A549 (cell line): ENCODE data around the gene ARPP21.

Source experiments
- KDM1A ChIP-seq: fragments of 200-600 bp; sonication (generic); IDR thresholded peaks from 2 replicates; pipeline ENCODE4 v1.6.1; 2016; ENCODE audit warnings: low read depth, mild to moderate bottlenecking
- POLR2A ChIP-seq: IDR thresholded peaks from 2 replicates; pipeline ENCODE4 v1.6.1; 2012; ENCODE audit warnings: mild to moderate bottlenecking, low read length
- TF ChIP-seq, protein P1 (sequence below): fragments of >200 bp; sonication (Bioruptor Twin); formaldehyde crosslinking; IDR thresholded peaks from 3 replicates; pipeline ENCODE4 v1.5.1; 2016
- TF ChIP-seq, protein P2 (sequence below): fragments of 450-650 bp; IDR thresholded peaks from 2 replicates; pipeline ENCODE4 v1.6.1; 2014; ENCODE audit warnings: antibody characterized with exemption
- TF ChIP-seq, protein P3 (sequence below): IDR thresholded peaks from 2 replicates; pipeline ENCODE4 v1.6.1; 2012

DNA sequence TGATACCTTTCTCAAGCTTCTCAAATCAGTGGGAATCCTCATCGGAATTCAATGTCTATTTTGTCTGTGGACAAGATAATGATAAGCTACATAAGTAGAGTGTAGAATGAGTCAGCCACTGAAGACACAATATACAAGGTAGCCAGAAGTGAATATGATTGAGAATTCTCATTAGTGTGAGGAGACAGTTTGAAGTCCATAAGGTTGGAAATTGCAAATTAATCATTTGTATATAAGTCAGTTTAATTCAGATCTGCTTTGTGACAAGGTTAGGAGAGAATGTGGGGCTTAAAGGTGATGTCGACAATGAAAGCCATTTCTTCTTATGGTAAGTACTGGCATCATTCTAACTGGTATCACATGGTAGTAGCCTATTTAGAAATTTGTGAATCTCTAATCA is 4.2 kb downstream of the ARPP21 start:
- TF ChIP-seq, protein P1, sequence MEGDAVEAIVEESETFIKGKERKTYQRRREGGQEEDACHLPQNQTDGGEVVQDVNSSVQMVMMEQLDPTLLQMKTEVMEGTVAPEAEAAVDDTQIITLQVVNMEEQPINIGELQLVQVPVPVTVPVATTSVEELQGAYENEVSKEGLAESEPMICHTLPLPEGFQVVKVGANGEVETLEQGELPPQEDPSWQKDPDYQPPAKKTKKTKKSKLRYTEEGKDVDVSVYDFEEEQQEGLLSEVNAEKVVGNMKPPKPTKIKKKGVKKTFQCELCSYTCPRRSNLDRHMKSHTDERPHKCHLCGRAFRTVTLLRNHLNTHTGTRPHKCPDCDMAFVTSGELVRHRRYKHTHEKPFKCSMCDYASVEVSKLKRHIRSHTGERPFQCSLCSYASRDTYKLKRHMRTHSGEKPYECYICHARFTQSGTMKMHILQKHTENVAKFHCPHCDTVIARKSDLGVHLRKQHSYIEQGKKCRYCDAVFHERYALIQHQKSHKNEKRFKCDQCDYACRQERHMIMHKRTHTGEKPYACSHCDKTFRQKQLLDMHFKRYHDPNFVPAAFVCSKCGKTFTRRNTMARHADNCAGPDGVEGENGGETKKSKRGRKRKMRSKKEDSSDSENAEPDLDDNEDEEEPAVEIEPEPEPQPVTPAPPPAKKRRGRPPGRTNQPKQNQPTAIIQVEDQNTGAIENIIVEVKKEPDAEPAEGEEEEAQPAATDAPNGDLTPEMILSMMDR = no peak
- TF ChIP-seq, protein P2, sequence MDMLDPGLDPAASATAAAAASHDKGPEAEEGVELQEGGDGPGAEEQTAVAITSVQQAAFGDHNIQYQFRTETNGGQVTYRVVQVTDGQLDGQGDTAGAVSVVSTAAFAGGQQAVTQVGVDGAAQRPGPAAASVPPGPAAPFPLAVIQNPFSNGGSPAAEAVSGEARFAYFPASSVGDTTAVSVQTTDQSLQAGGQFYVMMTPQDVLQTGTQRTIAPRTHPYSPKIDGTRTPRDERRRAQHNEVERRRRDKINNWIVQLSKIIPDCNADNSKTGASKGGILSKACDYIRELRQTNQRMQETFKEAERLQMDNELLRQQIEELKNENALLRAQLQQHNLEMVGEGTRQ = no peak
- no peak for TF ChIP-seq POLR2A
- no peak for TF ChIP-seq KDM1A
- TF ChIP-seq, protein P3, sequence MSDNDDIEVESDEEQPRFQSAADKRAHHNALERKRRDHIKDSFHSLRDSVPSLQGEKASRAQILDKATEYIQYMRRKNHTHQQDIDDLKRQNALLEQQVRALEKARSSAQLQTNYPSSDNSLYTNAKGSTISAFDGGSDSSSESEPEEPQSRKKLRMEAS = no peak
